SK-N-SH (cell line): ENCODE data around the gene CNTNAP2. TPM values are rescaled to one million over a fixed set of nuclear protein-coding genes. Genes with fewer than 3 reads are reported as not detected.

ENCODE experiments used
- CTCF ChIA-PET: fragments of 300-600, 350-600 bp; formaldehyde crosslinking; extraction: SDS; loops from one replicate; lab custom pipeline; 2021; lab: Yijun Ruan, JAX
- POLR2A ChIA-PET: fragments of 350-600 bp; sonication (Branson Sonifier 250); formaldehyde crosslinking; extraction: SDS; loops from one replicate; lab custom pipeline; 2020; ENCODE audit warnings: antibody characterized with exemption, inconsistent platforms; lab: Yijun Ruan, JAX
- DNase-seq: peaks from one replicate; pipeline ENCODE4 v3.0.0; 2012
- H2AFZ ChIP-seq: fragments of 200-600 bp; sonication (generic); 2 replicates; pipeline ENCODE4 v1.8.1; 2016; ENCODE audit warnings: antibody characterized with exemption, mild to moderate bottlenecking, low read depth
- H3F3A ChIP-seq: fragments of 200-600 bp; sonication (generic); replicated peaks from 2 replicates; pipeline ENCODE3; 2016; ENCODE audit warnings: antibody characterized with exemption, mild to moderate bottlenecking; ENCODE audit not compliant: insufficient read depth
- H3K27ac ChIP-seq, 2 experiments: fragments of 200-500 bp in 1 of 2; fragments of 200-600 bp in 1 of 2; sonication (Bioruptor generic) in 1 of 2; sonication (generic), shearing (Covaris generic) in 1 of 2; 2 replicates each; pipeline versions ENCODE4 v1.5.1 to v1.6.1; 2014 to 2016; ENCODE audit warnings: low read depth in 2 of 2, inconsistent platforms in 1 of 2, low read length in 1 of 2, mild to moderate bottlenecking in 1 of 2, mixed read lengths in 1 of 2
- H3K27me3 ChIP-seq: fragments of 200-600 bp; sonication (generic), shearing (Covaris generic); 2 replicates; pipeline ENCODE4 v1.6.1; 2016; ENCODE audit warnings: mixed run types; ENCODE audit not compliant: insufficient read depth
- H3K36me3 ChIP-seq, 2 experiments: fragments of 200-500 bp in 1 of 2; fragments of 200-600 bp in 1 of 2; sonication (Bioruptor generic) in 1 of 2; sonication (generic) in 1 of 2; replicated peaks in 1 of 2; 2 replicates each; pipeline versions ENCODE3 to v1.5.1; 2014 to 2016; ENCODE audit warnings: low read length in 1 of 2, mild to moderate bottlenecking in 1 of 2; ENCODE audit not compliant: insufficient read depth in 2 of 2, control insufficient read depth in 1 of 2
- H3K4me1 ChIP-seq, 2 experiments: fragments of 200-500 bp in 1 of 2; fragments of 200-600 bp in 1 of 2; sonication (Bioruptor generic) in 1 of 2; sonication (generic), shearing (Covaris generic) in 1 of 2; 2 replicates each; pipeline versions ENCODE4 v1.5.1 to v1.6.1; 2014 to 2016; ENCODE audit warnings: low read depth in 1 of 2, low read length in 1 of 2, mixed run types in 1 of 2; ENCODE audit not compliant: insufficient read depth in 2 of 2, control insufficient read depth in 1 of 2
- H3K4me2 ChIP-seq: fragments of 200-600 bp; sonication (generic), shearing (Covaris generic); 2 replicates; pipeline ENCODE4 v1.6.1; 2017; ENCODE audit warnings: mixed run types
- H3K4me3 ChIP-seq, 2 experiments: fragments of 200-500 bp in 1 of 2; fragments of 200-600 bp in 1 of 2; sonication (Bioruptor generic) in 1 of 2; sonication (generic), shearing (Covaris generic) in 1 of 2; 2 replicates each; pipeline versions ENCODE4 v1.5.1 to v1.8.1; 2014 to 2016; ENCODE audit warnings: low read depth in 2 of 2, inconsistent platforms in 1 of 2, low read length in 1 of 2, mild to moderate bottlenecking in 1 of 2, mixed read lengths in 1 of 2, moderate library complexity in 1 of 2
- H3K79me2 ChIP-seq: fragments of 200-600 bp; sonication (generic); 2 replicates; pipeline ENCODE4 v1.8.1; 2017; ENCODE audit warnings: mild to moderate bottlenecking; ENCODE audit not compliant: insufficient read depth
- H3K9ac ChIP-seq: fragments of 200-600 bp; sonication (generic); 2 replicates; pipeline ENCODE4 v1.6.1; 2017; ENCODE audit warnings: mixed run types
- H3K9me2 ChIP-seq: fragments of 200-600 bp; sonication (generic); 2 replicates; pipeline ENCODE4 v1.6.1; 2017; ENCODE audit warnings: mixed run types
- H3K9me3 ChIP-seq: fragments of 200-600 bp; sonication (generic); 2 replicates; pipeline ENCODE4 v1.6.1; 2017; ENCODE audit warnings: mixed run types, mild to moderate bottlenecking, moderate library complexity
- H4K20me1 ChIP-seq: fragments of 200-600 bp; sonication (generic); 2 replicates; pipeline ENCODE4 v1.6.1; 2017; ENCODE audit warnings: mild to moderate bottlenecking, mixed run types; ENCODE audit not compliant: insufficient read depth
- CHD2 ChIP-seq: fragments of 150-350 bp; IDR thresholded peaks from 2 replicates; pipeline ENCODE4 v1.6.1; 2018; ENCODE audit warnings: low read length; ENCODE audit not compliant: partially characterized antibody
- ELF1 ChIP-seq: IDR thresholded peaks from 2 replicates; pipeline ENCODE4 v1.4.0; 2012
- EP300 ChIP-seq, 2 experiments: IDR thresholded peaks; 2 replicates each; pipeline versions ENCODE4 v1.4.0 to v1.6.1; 2012; ENCODE audit warnings: borderline replicate concordance in 1 of 2, low read depth in 1 of 2, low read length in 1 of 2
- FOXJ3 ChIP-seq: sonication (generic); formaldehyde crosslinking; IDR thresholded peaks from 2 replicates; pipeline ENCODE4 v1.5.1; 2020; ENCODE audit warnings: mild to moderate bottlenecking, missing genetic modification reagents
- FOXM1 ChIP-seq: IDR thresholded peaks from 2 replicates; pipeline ENCODE4 v1.4.0; 2012; ENCODE audit warnings: low read depth, mild to moderate bottlenecking
- MXI1 ChIP-seq: IDR thresholded peaks from 2 replicates; pipeline ENCODE4 v1.6.1; 2012; ENCODE audit warnings: mild to moderate bottlenecking, low read depth, low read length, improper control_type of control experiment
- NFIC ChIP-seq: IDR thresholded peaks from 2 replicates; pipeline ENCODE4 v1.4.0; 2012; ENCODE audit warnings: borderline replicate concordance
- POLR2AphosphoS5 ChIP-seq: IDR thresholded peaks from 2 replicates; pipeline ENCODE4 v1.6.1; 2012; ENCODE audit warnings: low read depth, low read length
- SIN3A ChIP-seq: IDR thresholded peaks from 2 replicates; pipeline ENCODE4 v1.6.1; 2012; ENCODE audit warnings: low read depth, mild to moderate bottlenecking, low read length, moderate library complexity, borderline replicate concordance
- SMC3 ChIP-seq: IDR thresholded peaks from 2 replicates; pipeline ENCODE4 v1.6.1; 2012; ENCODE audit warnings: low read depth, low read length, improper control_type of control experiment
- TCF12 ChIP-seq: IDR thresholded peaks from 2 replicates; pipeline ENCODE4 v1.4.0; 2012
- TEAD4 ChIP-seq: IDR thresholded peaks from 2 replicates; pipeline ENCODE4 v1.4.0; 2012; ENCODE audit warnings: mild to moderate bottlenecking, borderline replicate concordance; ENCODE audit not compliant: insufficient read depth
- USF2 ChIP-seq: fragments of 150-350 bp; IDR thresholded peaks from 2 replicates; pipeline ENCODE4 v1.6.1; 2017; ENCODE audit warnings: antibody characterized with exemption, low read length, low read depth, borderline replicate concordance
- YY1 ChIP-seq: IDR thresholded peaks from 2 replicates; pipeline ENCODE4 v1.4.0; 2012; ENCODE audit warnings: low read depth, mild to moderate bottlenecking
- WGBS: methylation state at CpG from one replicate; pipeline ENCODE4 v1.1.6; 2017; ENCODE audit warnings: low lambda C conversion rate; 5-methylcytosine and 5-hydroxymethylcytosine counted together
- polyA plus RNA-seq, 3 experiments: library from polyadenylated mRNA; depleted of rRNA; stranded (reverse); fragments of >200 nt; gene quantifications; 2 replicates each; pipeline ENCODE4 v1.2.3, GENCODE V29; 2012
- small RNA-seq, 7 experiments: library from RNA; depleted of rRNA; stranded (forward); fragments of <200 nt; gene quantifications; one replicate each; pipeline ENCODE3, GENCODE V24; 2012

The CNTNAP2 gene
- polyA plus RNA-seq, 1 of the 3 experiments (the other 2 are of a cell fraction), result 3.4 TPM

GRCh38 chr7:148468700-148469098 is 2352.1 kb downstream of the CNTNAP2 start:
- DNase-seq, result no peak
- POLR2A ChIA-PET, result no interaction called here
- Histone ChIP-seq H3K4me2 (no peak overlapping the region), H4K20me1 (no peaks in the 10 kb centered on the region), H3K27me3 (no peaks in the 10 kb centered on the region), H3K36me3 (no peaks in the 10 kb centered on the region), H3K4me3 (no peak overlapping the region), H3K9me3 (no peaks in the 10 kb centered on the region), H3K4me1 (no peaks in the 10 kb centered on the region), H2AFZ (no peak overlapping the region), H3F3A (no peaks in the 10 kb centered on the region), H3K79me2 (no peaks in the 10 kb centered on the region), H3K9ac (no peak overlapping the region), H3K27ac (no peak overlapping the region), H3K9me2 (no peaks in the 10 kb centered on the region)
- WGBS, result 81% methylated on average over 7 of the region's 7 CpGs
- CTCF ChIA-PET, result no interaction called here
- TF ChIP-seq MXI1 (no peak), POLR2AphosphoS5 (no peak), SIN3A (no peak), EP300 (IDR thresholded peaks at IDR 0.05; ENCODE audit: borderline replicate concordance in 1 of 2, low read depth in 1 of 2, low read length in 1 of 2) (no peak), TEAD4 (no peak), FOXM1 (no peak), CHD2 (no peak), SMC3 (no peak), USF2 (no peak), TCF12 (no peak), FOXJ3 (no peak), ELF1 (no peak), YY1 (no peak), NFIC (no peak)

Small RNAs within 50 kb of the gene (small RNA-seq; reads per million reads assigned to genes)
- gene AC005518.2, result 0 reads per million in 7 experiments
- gene MIR548F4, result 0 reads per million in 7 experiments
- 0 to 4.6 (median 0) reads per million in 7 experiments for gene RANP2
- 0 reads per million in 7 experiments for gene RF00012
- gene RF00019, result 0 reads per million in 7 experiments
- gene RF02271, result 0 reads per million in 7 experiments
- 0 reads per million in 7 experiments for gene RN7SL456P
- 0 reads per million in 7 experiments for gene RN7SL72P
- gene RNA5SP249, result 0 to 0.06 (median 0) reads per million in 7 experiments
- 0 reads per million in 7 experiments for gene RNU6-1184P
